ENCODE results near the gene DECR2.

DNA sequence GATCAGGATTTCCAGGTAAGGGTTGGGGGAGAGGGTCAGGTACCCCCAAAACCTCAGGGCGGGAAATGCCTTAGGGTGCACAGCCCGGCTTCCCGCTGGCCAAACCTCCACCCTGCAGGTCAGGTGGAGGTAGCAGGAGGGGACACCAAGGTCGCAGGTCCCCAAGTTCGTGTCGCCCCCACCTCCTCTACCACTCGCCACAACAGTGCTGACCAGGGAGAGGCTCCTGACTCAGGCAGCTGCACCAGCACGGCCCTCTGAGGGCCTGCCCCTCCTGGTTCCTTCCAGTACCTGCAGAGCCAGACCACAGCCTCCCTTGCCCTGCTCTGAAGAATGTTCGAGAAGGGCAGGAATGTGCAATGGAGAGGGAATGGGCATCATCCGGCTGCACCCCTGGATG, 35.2 kb upstream of the DECR2 start:
- no peak for TF ChIP-seq SNAI2 (CRISPR knock-in tag; IDR thresholded peaks at IDR 0.05)
- TF ChIP-seq, protein P1, sequence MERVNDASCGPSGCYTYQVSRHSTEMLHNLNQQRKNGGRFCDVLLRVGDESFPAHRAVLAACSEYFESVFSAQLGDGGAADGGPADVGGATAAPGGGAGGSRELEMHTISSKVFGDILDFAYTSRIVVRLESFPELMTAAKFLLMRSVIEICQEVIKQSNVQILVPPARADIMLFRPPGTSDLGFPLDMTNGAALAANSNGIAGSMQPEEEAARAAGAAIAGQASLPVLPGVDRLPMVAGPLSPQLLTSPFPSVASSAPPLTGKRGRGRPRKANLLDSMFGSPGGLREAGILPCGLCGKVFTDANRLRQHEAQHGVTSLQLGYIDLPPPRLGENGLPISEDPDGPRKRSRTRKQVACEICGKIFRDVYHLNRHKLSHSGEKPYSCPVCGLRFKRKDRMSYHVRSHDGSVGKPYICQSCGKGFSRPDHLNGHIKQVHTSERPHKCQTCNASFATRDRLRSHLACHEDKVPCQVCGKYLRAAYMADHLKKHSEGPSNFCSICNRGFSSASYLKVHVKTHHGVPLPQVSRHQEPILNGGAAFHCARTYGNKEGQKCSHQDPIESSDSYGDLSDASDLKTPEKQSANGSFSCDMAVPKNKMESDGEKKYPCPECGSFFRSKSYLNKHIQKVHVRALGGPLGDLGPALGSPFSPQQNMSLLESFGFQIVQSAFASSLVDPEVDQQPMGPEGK (CRISPR knock-in tag; IDR thresholded peaks at IDR 0.05; ENCODE audit: borderline replicate concordance): no peak
- no peak for TF ChIP-seq ZFP30 (CRISPR knock-in tag; IDR thresholded peaks at IDR 0.05)
- no peak for TF ChIP-seq ARNTL (CRISPR knock-in tag; IDR thresholded peaks at IDR 0.05; ENCODE audit: borderline replicate concordance, low read depth)
- no peak for TF ChIP-seq ESRRG (CRISPR knock-in tag; IDR thresholded peaks at IDR 0.05)
- TF ChIP-seq PPARA (CRISPR knock-in tag; IDR thresholded peaks at IDR 0.05; ENCODE audit: borderline replicate concordance): no peak
- no peak for TF ChIP-seq ZFP3 (CRISPR knock-in tag; IDR thresholded peaks at IDR 0.05)

Measured in SK-N-SH treated with all-trans-retinoic acid at 6 μM for 48 hours (cell line).